ENCODE data around the gene LCN1. TPM values are rescaled to one million over a fixed set of nuclear protein-coding genes. Genes with fewer than 3 reads are reported as not detected.
A peak's percentile ranks its signal among the peaks of the same experiment; 100 is the strongest.

The LCN1 gene
- total RNA-seq, 4 donors from 2014 or later: not detected

DNA sequence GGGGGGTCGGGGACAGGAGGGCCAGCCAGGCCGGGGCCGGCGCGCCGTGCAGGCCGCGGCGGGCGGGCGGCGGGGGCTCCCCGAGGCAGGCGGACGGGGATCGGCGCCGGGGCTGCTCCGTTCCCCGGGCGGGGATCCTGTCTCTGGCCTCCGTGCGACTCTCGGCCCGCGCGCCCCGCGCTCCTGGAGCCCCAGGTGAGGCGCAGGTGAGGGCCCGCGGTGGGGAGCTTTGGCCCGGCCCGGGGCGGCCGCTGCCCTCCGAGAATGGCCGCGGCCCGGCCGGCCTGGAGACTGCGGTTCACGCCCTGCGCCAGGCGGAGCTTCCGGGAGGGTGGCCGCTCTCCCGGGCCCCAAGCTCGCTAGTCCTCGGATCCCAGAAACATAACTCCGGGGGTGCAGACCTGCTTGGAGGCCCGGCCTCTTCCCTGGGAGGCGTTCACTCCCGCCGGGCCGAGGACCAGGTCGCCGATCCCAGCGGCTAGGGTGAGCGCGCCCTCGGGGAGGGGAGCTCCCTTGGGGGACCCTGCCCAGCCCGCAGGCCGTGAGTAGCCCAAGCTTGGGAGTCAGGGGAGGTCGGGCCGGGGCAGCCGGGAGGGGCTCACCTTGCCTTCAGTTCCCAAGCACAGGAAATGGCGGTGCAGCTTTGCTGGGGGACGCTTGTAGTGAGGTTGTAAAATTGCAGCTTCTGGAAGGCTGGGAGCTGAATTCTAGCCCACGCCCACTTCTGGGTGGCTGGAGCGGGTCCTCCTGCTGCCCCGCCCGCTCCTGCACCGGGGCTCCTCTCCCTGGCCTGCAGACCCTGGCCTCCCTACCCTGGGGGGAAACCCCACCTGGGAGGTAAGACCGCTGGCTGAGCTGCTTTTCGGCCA lies 40.9 kb upstream of the LCN1 start:
- no peaks in the 10 kb centered on the region for H3K27me3 ChIP-seq

DNA sequence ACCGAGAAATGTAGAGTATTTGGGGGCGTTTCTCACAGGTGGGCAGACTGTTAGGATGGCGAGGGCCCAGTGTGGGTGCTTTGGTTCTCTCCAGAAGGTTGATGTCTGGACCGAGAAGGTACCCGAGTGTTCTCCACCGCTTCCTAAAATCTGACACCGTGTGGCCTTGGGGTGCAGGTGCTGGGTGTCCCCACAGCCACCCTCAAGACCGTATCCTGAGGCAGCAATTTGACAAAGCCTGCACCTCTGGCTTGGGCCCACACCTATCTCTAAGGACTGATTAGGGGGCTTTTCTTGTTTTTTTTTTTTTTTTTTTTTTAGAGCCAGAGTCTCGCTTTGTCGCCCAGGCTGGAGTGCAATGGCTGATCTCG lies 40.3 kb upstream of the LCN1 start:
- 49% methylated on average over 6 of the region's 11 CpGs; no CpG with 5 or more reads in 1 of the 2 donors for WGBS, 2 donors (ENCODE audit: low coverage in 1 of 2)
- H3K27ac ChIP-seq: peak overlapping the region in 1 of 4 donors; percentile 66
- ATAC-seq: no peak

More for the DNA sequence above, 40.9 kb upstream of the LCN1 start:
- peaks cover 0 to 27% (median 6%) of the 10 kb centered on the region in 3 donors for H3K4me1 ChIP-seq
- ATAC-seq: peak; percentile 62
- WGBS, 2 donors (ENCODE audit: low coverage in 1 of 2): 0% methylated on average over 5 of the region's 76 CpGs; no CpG with 5 or more reads in 1 of the 2 donors
- TF ChIP-seq EP300 (IDR thresholded peaks at IDR 0.05): no peak
- no peak for TF ChIP-seq POLR2AphosphoS5 (IDR thresholded peaks at IDR 0.05)
- peak; percentile 4 to 12 for TF ChIP-seq POLR2A (IDR thresholded peaks at IDR 0.05)
- TF ChIP-seq, protein P1, sequence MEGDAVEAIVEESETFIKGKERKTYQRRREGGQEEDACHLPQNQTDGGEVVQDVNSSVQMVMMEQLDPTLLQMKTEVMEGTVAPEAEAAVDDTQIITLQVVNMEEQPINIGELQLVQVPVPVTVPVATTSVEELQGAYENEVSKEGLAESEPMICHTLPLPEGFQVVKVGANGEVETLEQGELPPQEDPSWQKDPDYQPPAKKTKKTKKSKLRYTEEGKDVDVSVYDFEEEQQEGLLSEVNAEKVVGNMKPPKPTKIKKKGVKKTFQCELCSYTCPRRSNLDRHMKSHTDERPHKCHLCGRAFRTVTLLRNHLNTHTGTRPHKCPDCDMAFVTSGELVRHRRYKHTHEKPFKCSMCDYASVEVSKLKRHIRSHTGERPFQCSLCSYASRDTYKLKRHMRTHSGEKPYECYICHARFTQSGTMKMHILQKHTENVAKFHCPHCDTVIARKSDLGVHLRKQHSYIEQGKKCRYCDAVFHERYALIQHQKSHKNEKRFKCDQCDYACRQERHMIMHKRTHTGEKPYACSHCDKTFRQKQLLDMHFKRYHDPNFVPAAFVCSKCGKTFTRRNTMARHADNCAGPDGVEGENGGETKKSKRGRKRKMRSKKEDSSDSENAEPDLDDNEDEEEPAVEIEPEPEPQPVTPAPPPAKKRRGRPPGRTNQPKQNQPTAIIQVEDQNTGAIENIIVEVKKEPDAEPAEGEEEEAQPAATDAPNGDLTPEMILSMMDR (IDR thresholded peaks at IDR 0.05): peak in 1 of 4 experiments; percentile 8
- H3K9me3 ChIP-seq: no peaks in the 10 kb centered on the region
- H3K4me3 ChIP-seq: peak overlapping the region; percentile 58 to 85
- H3K27ac ChIP-seq: peak overlapping the region in 3 of 4 donors; percentile 66 to 80 (median 66)
- H3K36me3 ChIP-seq: peaks cover 0 to 21% of the 10 kb centered on the region in 2 donors

GRCh38 chr9:135482015-135482754 lies 39.1 kb upstream of the LCN1 start:
- Histone ChIP-seq H3K27me3 (no peaks in the 10 kb centered on the region), H3K27ac (no peak overlapping the region), H3K4me3 (no peak overlapping the region), H3K9me3 (no peaks in the 10 kb centered on the region), H3K36me3 (peaks cover 0 to 40% of the 10 kb centered on the region in 2 donors), H3K4me1 (peaks cover 0 to 27% (median 6%) of the 10 kb centered on the region in 3 donors)
- TF ChIP-seq EP300 (IDR thresholded peaks at IDR 0.05) (no peak), POLR2AphosphoS5 (IDR thresholded peaks at IDR 0.05) (no peak), POLR2A (IDR thresholded peaks at IDR 0.05) (no peak)
- TF ChIP-seq, protein P1 (IDR thresholded peaks at IDR 0.05): no peak
- WGBS, 2 donors (ENCODE audit: low coverage in 1 of 2): 74 to 76% methylated on average over 5 to 8 of the region's 8 CpGs
- no peak for ATAC-seq

More for the DNA sequence above, 40.3 kb upstream of the LCN1 start:
- H3K36me3 ChIP-seq: peaks cover 0 to 28% of the 10 kb centered on the region in 2 donors
- H3K27me3 ChIP-seq: no peaks in the 10 kb centered on the region
- H3K9me3 ChIP-seq: no peaks in the 10 kb centered on the region
- H3K4me3 ChIP-seq: peak overlapping the region in 1 of 2 donors; percentile 85
- TF ChIP-seq, protein P1 (IDR thresholded peaks at IDR 0.05): no peak
- TF ChIP-seq POLR2A (IDR thresholded peaks at IDR 0.05): no peak
- peaks cover 0 to 27% (median 6%) of the 10 kb centered on the region in 3 donors for H3K4me1 ChIP-seq

GRCh38 chr9:135484460-135485277 lies 36.6 kb upstream of the LCN1 start:
- peaks cover 0 to 65% of the 10 kb centered on the region in 2 donors for H3K36me3 ChIP-seq
- WGBS, 2 donors (ENCODE audit: low coverage in 1 of 2): 97 to 100% methylated on average over 1 to 6 of the region's 47 CpGs

More at GRCh38 chr9:135484460-135485277, 36.6 kb upstream of the LCN1 start:
- Histone ChIP-seq H3K27ac (no peak overlapping the region), H3K27me3 (no peaks in the 10 kb centered on the region), H3K4me3 (no peak overlapping the region), H3K4me1 (peaks cover 0 to 14% (median 6%) of the 10 kb centered on the region in 3 donors), H3K9me3 (no peaks in the 10 kb centered on the region)
- ATAC-seq: no peak
- TF ChIP-seq, protein P1 (IDR thresholded peaks at IDR 0.05): no peak
- no peak for TF ChIP-seq POLR2A (IDR thresholded peaks at IDR 0.05)
- TF ChIP-seq POLR2AphosphoS5 (IDR thresholded peaks at IDR 0.05): no peak
- TF ChIP-seq EP300 (IDR thresholded peaks at IDR 0.05): no peak

All from gastroesophageal sphincter (tissue), 4 donors.